ENCODE measurements around the gene KCNJ2.

Gene KCNJ2

DNA sequence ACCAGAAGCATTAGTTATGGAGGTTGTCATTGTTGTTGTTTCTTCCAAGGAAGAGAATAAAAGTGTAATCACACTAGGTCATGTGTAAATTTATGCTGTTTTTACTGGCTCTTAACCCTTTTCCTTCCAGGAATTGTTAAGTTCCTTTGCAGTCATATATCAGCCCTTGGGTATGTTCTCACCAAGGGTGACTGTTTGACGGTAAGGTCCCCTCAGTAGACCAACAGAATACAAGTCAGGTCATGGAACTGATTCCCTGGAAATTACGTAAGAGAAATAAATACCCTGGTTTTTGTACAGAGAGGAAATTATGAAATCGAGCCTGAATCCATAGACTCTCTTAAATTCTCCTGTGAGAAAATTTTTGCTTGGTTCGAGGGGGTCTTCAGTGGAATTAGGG, 11.2 kb upstream of the KCNJ2 start:
- H3K4me3 ChIP-seq (ENCODE audit: low read length), result no peak overlapping the region
- TF ChIP-seq, protein P1, sequence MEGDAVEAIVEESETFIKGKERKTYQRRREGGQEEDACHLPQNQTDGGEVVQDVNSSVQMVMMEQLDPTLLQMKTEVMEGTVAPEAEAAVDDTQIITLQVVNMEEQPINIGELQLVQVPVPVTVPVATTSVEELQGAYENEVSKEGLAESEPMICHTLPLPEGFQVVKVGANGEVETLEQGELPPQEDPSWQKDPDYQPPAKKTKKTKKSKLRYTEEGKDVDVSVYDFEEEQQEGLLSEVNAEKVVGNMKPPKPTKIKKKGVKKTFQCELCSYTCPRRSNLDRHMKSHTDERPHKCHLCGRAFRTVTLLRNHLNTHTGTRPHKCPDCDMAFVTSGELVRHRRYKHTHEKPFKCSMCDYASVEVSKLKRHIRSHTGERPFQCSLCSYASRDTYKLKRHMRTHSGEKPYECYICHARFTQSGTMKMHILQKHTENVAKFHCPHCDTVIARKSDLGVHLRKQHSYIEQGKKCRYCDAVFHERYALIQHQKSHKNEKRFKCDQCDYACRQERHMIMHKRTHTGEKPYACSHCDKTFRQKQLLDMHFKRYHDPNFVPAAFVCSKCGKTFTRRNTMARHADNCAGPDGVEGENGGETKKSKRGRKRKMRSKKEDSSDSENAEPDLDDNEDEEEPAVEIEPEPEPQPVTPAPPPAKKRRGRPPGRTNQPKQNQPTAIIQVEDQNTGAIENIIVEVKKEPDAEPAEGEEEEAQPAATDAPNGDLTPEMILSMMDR (IDR thresholded peaks at IDR 0.05; ENCODE audit: insufficient read depth, low read depth, low read length, missing control alignments), result no peak
- DNase-seq (ENCODE audit: low read depth), result no peak

DNA sequence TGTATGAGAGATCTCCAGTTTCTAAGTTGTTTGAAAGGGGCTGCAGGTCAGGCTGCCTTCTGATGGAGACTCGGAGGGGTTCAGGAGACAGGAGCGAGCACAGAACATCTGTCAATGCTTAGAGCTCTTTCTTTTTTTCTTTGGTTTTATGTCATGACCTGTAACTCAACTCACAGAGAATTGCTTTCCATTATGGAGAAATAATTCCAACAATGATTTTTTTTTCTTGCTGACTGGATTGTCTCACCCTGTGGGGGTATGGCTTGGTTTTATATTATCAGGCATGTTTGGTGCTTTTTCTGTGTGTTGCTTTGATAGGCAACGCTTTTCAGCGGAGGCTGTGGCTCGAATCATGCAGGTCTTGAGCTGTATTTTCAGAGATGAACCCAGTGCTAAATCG, 10.7 kb upstream of the KCNJ2 start:
- TF ChIP-seq, protein P1 (IDR thresholded peaks at IDR 0.05; ENCODE audit: insufficient read depth, low read depth, low read length, missing control alignments), result no peak
- no peak for DNase-seq (ENCODE audit: low read depth)
- H3K4me3 ChIP-seq (ENCODE audit: low read length), result no peak overlapping the region

DNA sequence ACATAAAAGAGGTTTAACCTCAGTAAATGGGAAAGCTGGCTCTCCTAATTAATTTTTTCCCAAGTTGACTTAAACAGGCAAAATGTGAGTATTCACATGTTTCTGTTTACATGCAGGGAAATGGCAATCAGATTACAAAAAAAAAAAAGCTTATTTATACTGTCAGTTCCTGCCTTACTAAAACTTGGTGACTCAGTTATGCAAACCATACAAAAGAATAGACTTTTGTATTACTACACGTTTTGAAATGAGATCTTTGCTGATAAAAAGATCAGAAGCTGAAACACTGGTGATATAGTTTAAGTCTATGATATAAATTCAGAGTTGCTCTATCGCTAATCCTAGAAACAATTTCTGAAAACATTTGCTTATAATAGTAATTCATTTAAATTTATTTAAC, 9.4 kb upstream of the KCNJ2 start:
- no peak overlapping the region for H3K4me3 ChIP-seq (ENCODE audit: low read length)
- TF ChIP-seq, protein P1 (IDR thresholded peaks at IDR 0.05; ENCODE audit: insufficient read depth, low read depth, low read length, missing control alignments), result no peak
- DNase-seq (ENCODE audit: low read depth), result peak; percentile 34

- TF ChIP-seq, protein P1 (IDR thresholded peaks at IDR 0.05; ENCODE audit: insufficient read depth, low read depth, low read length, missing control alignments), result no peak
- H3K4me3 ChIP-seq (ENCODE audit: low read length), result no peak overlapping the region
- no peak for DNase-seq (ENCODE audit: low read depth)
Observed at GRCh38 chr17:70161519-70161918, 7.8 kb upstream of the KCNJ2 start.

- no peak overlapping the region for H3K4me3 ChIP-seq (ENCODE audit: low read length)
- no peak for DNase-seq (ENCODE audit: low read depth)
- TF ChIP-seq, protein P1 (IDR thresholded peaks at IDR 0.05; ENCODE audit: insufficient read depth, low read depth, low read length, missing control alignments), result no peak
Observed at GRCh38 chr17:70165383-70165782, 3.9 kb upstream of the KCNJ2 start.

DNA sequence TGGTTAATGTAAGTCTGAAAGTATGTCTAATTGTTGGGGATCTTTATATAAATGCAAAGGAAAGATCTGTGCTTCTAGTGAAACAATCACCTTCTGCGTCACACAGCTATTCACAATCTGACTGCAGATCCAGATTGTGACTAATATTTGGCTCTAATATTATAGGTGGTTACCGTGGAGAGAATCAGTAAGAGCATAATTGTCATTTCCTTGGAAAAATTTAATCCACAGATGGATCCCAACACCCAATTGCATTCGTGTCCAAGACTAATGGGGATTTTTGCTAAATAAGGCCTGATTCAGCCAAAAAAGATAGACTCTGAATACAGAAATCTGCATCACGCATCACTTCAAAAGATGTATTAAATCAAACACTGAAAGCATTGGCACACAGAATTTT, 2.7 kb upstream of the KCNJ2 start:
- TF ChIP-seq, protein P1 (IDR thresholded peaks at IDR 0.05; ENCODE audit: insufficient read depth, low read depth, low read length, missing control alignments), result no peak
- no peak overlapping the region for H3K4me3 ChIP-seq (ENCODE audit: low read length)
- no peak for DNase-seq (ENCODE audit: low read depth)

Measured in epithelial cell of esophagus (primary cell).